IPS DF 6.9 (cell line): ENCODE measurements around the gene C14orf180.

Source experiments
- DNase-seq: peaks from one replicate; pipeline ENCODE4 v3.0.0-alpha.2; 2013; ENCODE audit warnings: low read depth, low spot score
- H3K27ac ChIP-seq: one replicate; pipeline ENCODE4 v1.5.1; 2013; ENCODE audit warnings: low read length, control low read depth
- H3K27me3 ChIP-seq: 2 replicates; pipeline ENCODE4 v1.6.1; 2013; ENCODE audit warnings: mild to moderate bottlenecking, low read length; ENCODE audit not compliant: control insufficient read depth, insufficient read depth
- H3K36me3 ChIP-seq: 2 replicates; pipeline ENCODE4 v1.6.1; 2013; ENCODE audit warnings: low read length; ENCODE audit not compliant: control insufficient read depth, insufficient read depth
- H3K4me1 ChIP-seq: 2 replicates; pipeline ENCODE4 v1.6.1; 2013; ENCODE audit warnings: low read length; ENCODE audit not compliant: control insufficient read depth, insufficient read depth
- H3K4me3 ChIP-seq: 2 replicates; pipeline ENCODE4 v1.5.1; 2013; ENCODE audit warnings: mild to moderate bottlenecking, low read length
- H3K9me3 ChIP-seq: 2 replicates; pipeline ENCODE4 v1.6.1; 2013; ENCODE audit warnings: low read length, inconsistent platforms; ENCODE audit not compliant: control insufficient read depth, insufficient read depth
- WGBS: extraction: QIAGEN DNeasy Blood & Tissue Kit; methylation state at CpG from one replicate; pipeline ENCODE4 v1.1.7; 2013; ENCODE audit warnings: mixed read lengths, missing lambda C conversion rate; ENCODE audit not compliant: insufficient read length, insufficient coverage; 5-methylcytosine and 5-hydroxymethylcytosine counted together

Gene C14orf180

DNA sequence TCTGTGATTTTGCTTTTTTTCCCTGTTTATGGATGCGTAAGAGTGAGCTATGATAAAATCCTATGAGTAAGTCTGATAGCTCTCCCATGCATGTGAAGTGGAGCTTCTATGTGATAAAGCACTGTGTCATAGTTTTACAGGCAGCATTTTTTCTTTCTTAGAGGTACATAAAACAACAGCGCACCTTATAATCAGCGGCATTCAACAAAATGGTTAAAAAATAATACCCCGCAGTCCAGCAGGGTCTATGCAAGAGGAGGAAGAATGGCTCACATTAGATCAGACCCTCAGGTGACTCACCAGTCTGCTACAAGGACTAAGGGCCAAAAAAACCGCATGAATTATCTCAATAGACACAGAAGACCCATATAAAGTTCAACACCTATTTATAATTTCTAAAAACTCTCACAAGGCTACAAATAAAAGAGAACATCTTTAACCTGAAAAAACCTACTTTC is 58.0 kb downstream of the C14orf180 start:
- Histone ChIP-seq H3K27ac (no peak overlapping the region), H3K4me3 (no peak overlapping the region), H3K36me3 (no peaks in the 10 kb centered on the region), H3K9me3 (no peaks in the 10 kb centered on the region), H3K4me1 (peaks cover 4% of the 10 kb centered on the region; the same call in 1 of the 2 replicates), H3K27me3 (no peaks in the 10 kb centered on the region)
- WGBS = no CpG with 5 or more reads among the region's 5 CpGs
- no peak for DNase-seq

DNA sequence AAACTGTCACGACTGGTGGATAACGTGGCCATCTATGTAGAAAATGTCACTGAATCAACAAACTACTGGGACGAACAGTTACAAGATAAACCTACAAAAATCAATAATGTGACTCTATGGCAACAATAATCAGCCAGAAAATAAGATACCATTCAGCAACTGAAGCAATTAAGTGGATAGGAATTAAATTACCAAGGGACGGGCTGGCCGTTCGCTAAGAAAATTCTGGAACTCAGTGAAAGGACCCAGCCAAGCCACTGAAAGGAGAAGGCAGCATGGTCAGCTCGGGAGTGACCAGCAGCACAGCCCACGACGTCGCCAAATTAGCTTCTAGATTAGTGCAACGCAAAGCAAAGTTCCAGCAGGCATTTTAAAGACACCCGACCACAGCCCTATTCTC is 58.6 kb downstream of the C14orf180 start:
- no peak for DNase-seq
- H3K27me3 ChIP-seq = no peaks in the 10 kb centered on the region
- no CpG with 5 or more reads among the region's 12 CpGs for WGBS

DNA sequence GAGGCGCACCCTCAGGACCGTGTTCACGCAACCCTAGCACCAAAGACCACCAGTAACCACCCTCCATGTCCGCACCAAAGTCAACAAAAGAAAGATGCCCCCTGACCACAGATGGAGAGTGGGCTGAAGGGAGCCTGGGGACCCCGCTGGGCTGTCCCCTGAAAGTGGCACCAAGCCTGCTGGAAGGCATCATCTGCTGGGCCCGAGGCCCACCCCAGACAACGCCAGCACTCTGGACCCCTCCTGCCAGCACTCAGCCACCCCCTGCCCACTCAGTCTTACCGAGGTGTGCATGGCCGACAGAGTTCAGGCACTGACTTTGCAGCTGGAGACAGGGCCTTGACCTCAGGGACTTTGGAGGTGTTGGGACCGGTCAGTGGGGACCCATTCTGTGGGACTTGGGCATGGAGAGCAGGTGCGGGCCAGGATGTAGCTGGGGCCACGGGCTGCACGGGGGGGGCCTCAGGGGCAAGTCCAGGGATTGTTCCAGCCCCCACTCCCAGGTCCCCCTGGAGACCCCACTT is 59.4 kb downstream of the C14orf180 start:
- no peak overlapping the region for H3K27ac ChIP-seq
- H3K4me1 ChIP-seq = peaks cover 4% of the 10 kb centered on the region; the same call in 1 of the 2 replicates
- H3K9me3 ChIP-seq = no peaks in the 10 kb centered on the region
- no peak for DNase-seq
- H3K36me3 ChIP-seq = no peaks in the 10 kb centered on the region
- H3K27me3 ChIP-seq = no peaks in the 10 kb centered on the region
- WGBS = no CpG with 5 or more reads among the region's 13 CpGs
- H3K4me3 ChIP-seq = no peak overlapping the region

More for the DNA sequence above, 58.6 kb downstream of the C14orf180 start:
- no peak overlapping the region for H3K27ac ChIP-seq
- H3K4me3 ChIP-seq = no peak overlapping the region
- H3K36me3 ChIP-seq = no peaks in the 10 kb centered on the region
- peaks cover 4% of the 10 kb centered on the region; the same call in 1 of the 2 replicates for H3K4me1 ChIP-seq
- no peaks in the 10 kb centered on the region for H3K9me3 ChIP-seq

DNA sequence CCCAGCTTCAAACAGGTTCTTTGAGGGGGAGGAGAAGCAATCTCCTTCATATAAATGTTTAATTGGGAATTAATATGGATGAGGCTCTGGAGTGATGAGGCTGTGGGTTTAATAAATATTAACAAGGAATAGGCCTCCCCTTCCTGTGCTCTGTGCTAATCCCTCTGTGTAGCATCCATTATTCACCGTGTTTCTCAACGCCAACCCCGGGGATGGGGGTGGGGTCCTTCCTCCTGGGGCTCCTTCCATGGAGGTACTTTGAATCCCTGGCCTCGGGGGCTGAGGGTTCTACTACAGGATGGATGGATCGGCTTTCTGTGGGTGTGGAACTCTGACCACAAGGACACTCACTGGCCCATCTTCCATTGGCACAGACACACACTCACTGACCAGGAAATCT is 59.9 kb downstream of the C14orf180 start:
- no peak for DNase-seq
- no peaks in the 10 kb centered on the region for H3K27me3 ChIP-seq
- no CpG with 5 or more reads among the region's 5 CpGs for WGBS
- H3K4me3 ChIP-seq = no peak overlapping the region
- no peaks in the 10 kb centered on the region for H3K36me3 ChIP-seq
- H3K9me3 ChIP-seq = no peaks in the 10 kb centered on the region
- no peak overlapping the region for H3K27ac ChIP-seq
- H3K4me1 ChIP-seq = peaks cover 4% of the 10 kb centered on the region; the same call in 1 of the 2 replicates
